Hypothalamus (tissue), 51 donors: Measurements from ENCODE around the gene HJV.

ENCODE experiments used
- DNase-seq, 51 donors: peaks; one replicate each; lab custom pipeline; 2025; lab: John Stamatoyannopoulos, UW

HJV gene

GRCh38 chr1:145994391-145995120 lies 27.0 kb downstream of the HJV start:
- DNase-seq = peak in 1 of 51 donors; percentile 22

- peak in 1 of 51 donors; percentile 8 for DNase-seq
Measured at GRCh38 chr1:145993618-145994390, 27.7 kb downstream of the HJV start.

GRCh38 chr1:145992958-145993617 lies 28.4 kb downstream of the HJV start:
- DNase-seq = no peak

GRCh38 chr1:145992502-145992936 lies 29.0 kb downstream of the HJV start:
- no peak for DNase-seq

- DNase-seq = no peak
Measured at GRCh38 chr1:145991735-145992412, 29.7 kb downstream of the HJV start.

GRCh38 chr1:145990249-145990855 lies 31.2 kb downstream of the HJV start:
- DNase-seq = no peak

GRCh38 chr1:145988773-145989172 lies 32.8 kb downstream of the HJV start:
- DNase-seq = no peak

GRCh38 chr1:145987926-145988325 lies 33.6 kb downstream of the HJV start:
- DNase-seq = no peak

GRCh38 chr1:145986551-145986950 lies 35.0 kb downstream of the HJV start:
- DNase-seq = no peak

- DNase-seq = peak in 3 of 51 donors; percentile 10 to 18 (median 14)
Measured at GRCh38 chr1:145985502-145986439, 35.8 kb downstream of the HJV start.

- DNase-seq = no peak
Measured at GRCh38 chr1:145985129-145985501, 36.4 kb downstream of the HJV start.

- DNase-seq = no peak
Measured at GRCh38 chr1:145983960-145984830, 37.3 kb downstream of the HJV start.

- no peak for DNase-seq
Measured at GRCh38 chr1:145983206-145983675, 38.3 kb downstream of the HJV start.

- DNase-seq = no peak
Measured at GRCh38 chr1:145982010-145982723, 39.4 kb downstream of the HJV start.

- DNase-seq = no peak
Measured at GRCh38 chr1:145980457-145980994, 41.0 kb downstream of the HJV start.

GRCh38 chr1:145979746-145980456 lies 41.6 kb downstream of the HJV start:
- no peak for DNase-seq
